Omental fat pad (tissue), 4 donors: ENCODE data around the gene RAB3GAP2. TPM values are rescaled to one million over a fixed set of nuclear protein-coding genes. Genes with fewer than 3 reads are reported as not detected.
"Not testable (repeated sequence)": the region's sequence is repeated elsewhere in the genome, so short reads cannot be mapped to it uniquely, and the experiment has no call there.

Experiments used
- ATAC-seq: fragments of 150-250 bp; one replicate; pipeline ENCODE4 v1.9.1; 2016; ENCODE audit warnings: mild to moderate bottlenecking, moderate library complexity; ENCODE audit not compliant: low FRiP score
- DNase-seq: peaks from one replicate; pipeline ENCODE4 v3.0.0-alpha.2; 2019; ENCODE audit warnings: low spot score
- total RNA-seq, 4 donors: library from RNA; depleted of rRNA; stranded (reverse); fragments of >200 nt; gene quantifications; one replicate each; pipeline ENCODE4 v1.1.0, GENCODE V29; 2016
- TF ChIP-seq, protein P1 (sequence below), 3 donors: fragments of 450-650 bp; IDR thresholded peaks; one replicate each; pipeline ENCODE4 v1.5.1; 2016 to 2017; ENCODE audit warnings: antibody characterized with exemption in 3 of 3, mild to moderate bottlenecking in 3 of 3, moderate library complexity in 2 of 3

The RAB3GAP2 gene
- total RNA-seq, 4 donors from 2014 or later: 22.0 to 37.0 (median 30.4) TPM

GRCh38 chr1:220274251-220274855 lies 2.1 kb upstream of the RAB3GAP2 start:
- TF ChIP-seq, protein P1, sequence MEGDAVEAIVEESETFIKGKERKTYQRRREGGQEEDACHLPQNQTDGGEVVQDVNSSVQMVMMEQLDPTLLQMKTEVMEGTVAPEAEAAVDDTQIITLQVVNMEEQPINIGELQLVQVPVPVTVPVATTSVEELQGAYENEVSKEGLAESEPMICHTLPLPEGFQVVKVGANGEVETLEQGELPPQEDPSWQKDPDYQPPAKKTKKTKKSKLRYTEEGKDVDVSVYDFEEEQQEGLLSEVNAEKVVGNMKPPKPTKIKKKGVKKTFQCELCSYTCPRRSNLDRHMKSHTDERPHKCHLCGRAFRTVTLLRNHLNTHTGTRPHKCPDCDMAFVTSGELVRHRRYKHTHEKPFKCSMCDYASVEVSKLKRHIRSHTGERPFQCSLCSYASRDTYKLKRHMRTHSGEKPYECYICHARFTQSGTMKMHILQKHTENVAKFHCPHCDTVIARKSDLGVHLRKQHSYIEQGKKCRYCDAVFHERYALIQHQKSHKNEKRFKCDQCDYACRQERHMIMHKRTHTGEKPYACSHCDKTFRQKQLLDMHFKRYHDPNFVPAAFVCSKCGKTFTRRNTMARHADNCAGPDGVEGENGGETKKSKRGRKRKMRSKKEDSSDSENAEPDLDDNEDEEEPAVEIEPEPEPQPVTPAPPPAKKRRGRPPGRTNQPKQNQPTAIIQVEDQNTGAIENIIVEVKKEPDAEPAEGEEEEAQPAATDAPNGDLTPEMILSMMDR (IDR thresholded peaks at IDR 0.05): no peak
- DNase-seq (no peak), ATAC-seq (no peak)

- TF ChIP-seq, protein P1 (IDR thresholded peaks at IDR 0.05): no peak
- DNase-seq (no peak), ATAC-seq (no peak)
Observed at GRCh38 chr1:220272841-220273090, 513 bp upstream of the RAB3GAP2 start.

DNA sequence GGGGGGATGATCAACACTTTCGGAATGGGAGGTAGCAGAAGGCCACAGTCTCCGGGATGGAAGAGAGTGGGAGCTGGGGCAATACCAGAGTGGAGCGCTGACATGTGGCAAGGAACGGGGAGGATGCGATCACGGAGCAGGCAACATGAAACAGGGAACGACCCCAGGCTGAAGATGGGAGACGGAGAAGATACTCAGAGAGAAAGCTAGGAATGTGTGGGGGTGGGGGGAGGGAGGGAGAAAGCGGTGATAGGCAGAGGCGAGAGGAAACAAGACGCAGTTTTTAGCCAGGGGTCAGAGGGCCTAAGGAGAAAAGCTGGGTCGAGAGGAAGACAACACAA lies 577 bp downstream of the RAB3GAP2 start:
- ATAC-seq (peak; percentile 37), DNase-seq (no peak)
- TF ChIP-seq, protein P1 (IDR thresholded peaks at IDR 0.05): no peak

DNA sequence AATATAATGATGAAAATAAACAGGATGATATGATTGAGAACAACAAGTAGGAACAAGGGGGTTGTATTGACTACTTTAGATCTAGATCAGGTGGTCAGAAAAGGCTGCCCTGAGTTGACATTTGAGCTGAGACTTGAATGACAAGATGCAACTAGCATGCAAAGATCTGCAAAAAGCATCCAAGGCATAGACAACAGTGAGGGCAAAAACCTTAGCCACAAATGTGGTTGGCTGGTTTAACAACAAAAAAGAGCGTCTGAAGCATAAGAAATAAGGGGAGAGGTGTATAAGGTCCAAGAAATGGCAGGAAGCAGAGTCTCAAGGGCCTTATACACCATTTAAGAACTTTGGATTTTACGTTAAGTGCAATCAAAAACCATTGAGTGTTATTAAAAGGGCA lies 3.2 kb downstream of the RAB3GAP2 start:
- TF ChIP-seq, protein P1 (IDR thresholded peaks at IDR 0.05): no peak
- ATAC-seq (no peak), DNase-seq (no peak)

- ATAC-seq: no peak
- no peak for DNase-seq
- TF ChIP-seq, protein P1 (IDR thresholded peaks at IDR 0.05): no peak
Observed at GRCh38 chr1:220267630-220268029, 4.6 kb downstream of the RAB3GAP2 start.

GRCh38 chr1:220260228-220260627 lies 12.0 kb downstream of the RAB3GAP2 start:
- DNase-seq, ATAC-seq: not testable (repeated sequence)

DNA sequence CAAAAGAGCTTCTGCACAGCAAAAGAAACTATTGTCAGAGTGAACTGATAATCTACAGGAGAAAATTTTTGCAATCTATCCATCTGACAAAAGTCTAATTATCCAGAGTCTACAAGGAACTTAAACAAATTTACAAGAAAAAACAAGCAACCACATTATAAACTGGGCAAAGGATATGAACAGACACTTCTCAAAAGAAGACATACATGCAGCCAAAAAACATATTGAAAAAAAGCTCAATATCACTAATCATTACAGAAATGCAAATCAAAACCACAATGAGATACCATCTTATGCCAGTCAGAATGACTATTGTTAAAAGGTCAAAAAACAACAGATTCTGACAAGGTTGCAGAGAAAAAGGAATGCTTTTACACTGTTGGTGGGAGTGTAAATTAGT lies 12.5 kb downstream of the RAB3GAP2 start:
- not testable (repeated sequence) for DNase-seq, ATAC-seq

GRCh38 chr1:220256194-220256593 lies 16.1 kb downstream of the RAB3GAP2 start:
- not testable (repeated sequence) for DNase-seq, ATAC-seq

- ATAC-seq: no peak
- no peak for DNase-seq
- TF ChIP-seq, protein P1 (IDR thresholded peaks at IDR 0.05): no peak
Observed at GRCh38 chr1:220255204-220255603, 17.0 kb downstream of the RAB3GAP2 start.

GRCh38 chr1:220253290-220253689 lies 19.0 kb downstream of the RAB3GAP2 start:
- DNase-seq, ATAC-seq: not testable (repeated sequence)
